B cell (primary cell): ENCODE measurements around the gene ZSWIM4.

Experiments
- EZH2 ChIP-seq: IDR thresholded peaks from 2 replicates; pipeline ENCODE4 v1.6.1; 2012; ENCODE audit warnings: borderline replicate concordance, low read depth, mild to moderate bottlenecking, moderate library complexity, low read length; ENCODE audit not compliant: insufficient read depth, poor library complexity, severe bottlenecking
- TF ChIP-seq, protein P1 (sequence below): fragments of 200-600 bp; IDR thresholded peaks from one replicate; pipeline ENCODE4 v1.8.0; 2022; ENCODE audit warnings: antibody characterized with exemption, mild to moderate bottlenecking

DNA sequence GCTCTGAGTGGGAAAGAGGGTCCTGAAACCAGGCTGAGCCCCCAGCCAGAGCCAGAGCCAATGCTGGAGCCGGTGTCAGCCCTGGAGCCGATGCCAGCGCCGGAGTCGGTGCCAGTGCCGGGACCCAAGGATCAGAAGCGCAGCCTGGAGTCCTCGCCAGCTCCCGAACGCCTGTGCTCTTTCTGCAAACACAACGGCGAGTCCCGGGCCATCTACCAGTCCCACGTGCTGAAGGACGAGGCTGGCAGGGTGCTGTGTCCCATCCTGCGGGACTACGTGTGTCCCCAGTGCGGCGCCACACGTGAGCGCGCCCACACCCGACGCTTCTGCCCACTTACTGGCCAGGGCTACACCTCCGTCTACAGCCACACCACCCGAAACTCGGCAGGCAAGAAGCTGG, 82.1 kb downstream of the ZSWIM4 start:
- TF ChIP-seq, protein P1, sequence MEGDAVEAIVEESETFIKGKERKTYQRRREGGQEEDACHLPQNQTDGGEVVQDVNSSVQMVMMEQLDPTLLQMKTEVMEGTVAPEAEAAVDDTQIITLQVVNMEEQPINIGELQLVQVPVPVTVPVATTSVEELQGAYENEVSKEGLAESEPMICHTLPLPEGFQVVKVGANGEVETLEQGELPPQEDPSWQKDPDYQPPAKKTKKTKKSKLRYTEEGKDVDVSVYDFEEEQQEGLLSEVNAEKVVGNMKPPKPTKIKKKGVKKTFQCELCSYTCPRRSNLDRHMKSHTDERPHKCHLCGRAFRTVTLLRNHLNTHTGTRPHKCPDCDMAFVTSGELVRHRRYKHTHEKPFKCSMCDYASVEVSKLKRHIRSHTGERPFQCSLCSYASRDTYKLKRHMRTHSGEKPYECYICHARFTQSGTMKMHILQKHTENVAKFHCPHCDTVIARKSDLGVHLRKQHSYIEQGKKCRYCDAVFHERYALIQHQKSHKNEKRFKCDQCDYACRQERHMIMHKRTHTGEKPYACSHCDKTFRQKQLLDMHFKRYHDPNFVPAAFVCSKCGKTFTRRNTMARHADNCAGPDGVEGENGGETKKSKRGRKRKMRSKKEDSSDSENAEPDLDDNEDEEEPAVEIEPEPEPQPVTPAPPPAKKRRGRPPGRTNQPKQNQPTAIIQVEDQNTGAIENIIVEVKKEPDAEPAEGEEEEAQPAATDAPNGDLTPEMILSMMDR: no peak
- no peak for TF ChIP-seq EZH2
